Measurements from ENCODE around the gene SLC22A3. TPM values are rescaled to one million over a fixed set of nuclear protein-coding genes. Genes with fewer than 3 reads are reported as not detected.
A peak's percentile ranks its signal among the peaks of the same experiment; 100 is the strongest.

The SLC22A3 gene
- total and polyA plus RNA-seq, 2 donors (not counting 1 experiment from before 2014, with no cell fraction given) = under 0.01 to 0.03 TPM

- TF ChIP-seq CTCF (conservative IDR thresholded peaks at IDR 0.05 in 1 of 2, IDR thresholded peaks at IDR 0.05 in 1 of 2; ENCODE audit: low read depth in 1 of 2, low read length in 2 of 2) = no peak
- Histone ChIP-seq H3K36me3 (ENCODE audit: control insufficient read depth, insufficient read depth, low read length) (no peaks in the 10 kb centered on the region), H4K20me1 (ENCODE audit: control insufficient read depth, extremely low read depth, insufficient read depth, low read length) (no peaks in the 10 kb centered on the region), H3K9me3 (ENCODE audit: control insufficient read depth, insufficient read depth, low read depth, low read length) (no peaks in the 10 kb centered on the region), H3K4me1 (ENCODE audit: control insufficient read depth, extremely low read depth, insufficient read depth, low read length) (no peaks in the 10 kb centered on the region), H3K4me2 (ENCODE audit: extremely low read depth, insufficient read depth, low read length) (no peak overlapping the region), H3K4me3 (replicated peaks in 1 of 4; ENCODE audit: control extremely low read depth in 1 of 4, insufficient read depth in 1 of 4, low read depth in 3 of 4, low read length in 4 of 4) (no peak overlapping the region), H3K79me2 (ENCODE audit: control insufficient read depth, insufficient read depth, low read length) (no peaks in the 10 kb centered on the region), H3K9ac (ENCODE audit: insufficient read depth, low read length) (no peak overlapping the region), H3K27me3 (ENCODE audit: control insufficient read depth, insufficient read depth, low read length) (no peaks in the 10 kb centered on the region), H3K27ac (ENCODE audit: insufficient read depth, low read length) (no peak overlapping the region), H2AFZ (ENCODE audit: low read length) (no peak overlapping the region)
- DNase-seq (ENCODE audit: low read depth in 2 of 2) = no peak
These were observed 76.1 kb downstream of the SLC22A3 start for GRCh38 chr6:160424256-160424655.

GRCh38 chr6:160426136-160426535, 78.0 kb downstream of the SLC22A3 start:
- DNase-seq (ENCODE audit: low read depth in 2 of 2) = peak in 1 of 2 donors; percentile 65
- H3K36me3 ChIP-seq (ENCODE audit: control insufficient read depth, insufficient read depth, low read length) = no peaks in the 10 kb centered on the region
- H3K4me2 ChIP-seq (ENCODE audit: extremely low read depth, insufficient read depth, low read length) = no peak overlapping the region
- H3K79me2 ChIP-seq (ENCODE audit: control insufficient read depth, insufficient read depth, low read length) = no peaks in the 10 kb centered on the region
- no peak overlapping the region for H3K9ac ChIP-seq (ENCODE audit: insufficient read depth, low read length)
- H2AFZ ChIP-seq (ENCODE audit: low read length) = no peak overlapping the region
- TF ChIP-seq EZH2 (IDR thresholded peaks at IDR 0.05; ENCODE audit: low read length, missing control alignments) (no peak), CTCF (conservative IDR thresholded peaks at IDR 0.05 in 1 of 2, IDR thresholded peaks at IDR 0.05 in 1 of 2; ENCODE audit: low read depth in 1 of 2, low read length in 2 of 2) (no peak)
- no peaks in the 10 kb centered on the region for H3K4me1 ChIP-seq (ENCODE audit: control insufficient read depth, extremely low read depth, insufficient read depth, low read length)
- H3K27ac ChIP-seq (ENCODE audit: insufficient read depth, low read length) = no peak overlapping the region
- no peak overlapping the region for H3K4me3 ChIP-seq (replicated peaks in 1 of 4; ENCODE audit: control extremely low read depth in 1 of 4, insufficient read depth in 1 of 4, low read depth in 3 of 4, low read length in 4 of 4)
- no peaks in the 10 kb centered on the region for H3K9me3 ChIP-seq (ENCODE audit: control insufficient read depth, insufficient read depth, low read depth, low read length)
- H4K20me1 ChIP-seq (ENCODE audit: control insufficient read depth, extremely low read depth, insufficient read depth, low read length) = no peaks in the 10 kb centered on the region
- no peaks in the 10 kb centered on the region for H3K27me3 ChIP-seq (ENCODE audit: control insufficient read depth, insufficient read depth, low read length)

GRCh38 chr6:160427312-160428068, 79.3 kb downstream of the SLC22A3 start:
- TF ChIP-seq CTCF (conservative IDR thresholded peaks at IDR 0.05 in 1 of 2, IDR thresholded peaks at IDR 0.05 in 1 of 2; ENCODE audit: low read depth in 1 of 2, low read length in 2 of 2) = no peak
- no peak for TF ChIP-seq EZH2 (IDR thresholded peaks at IDR 0.05; ENCODE audit: low read length, missing control alignments)
- no peak overlapping the region for H3K4me3 ChIP-seq (replicated peaks in 1 of 4; ENCODE audit: control extremely low read depth in 1 of 4, insufficient read depth in 1 of 4, low read depth in 3 of 4, low read length in 4 of 4)
- no peaks in the 10 kb centered on the region for H3K79me2 ChIP-seq (ENCODE audit: control insufficient read depth, insufficient read depth, low read length)

More at GRCh38 chr6:160427312-160428068, 79.3 kb downstream of the SLC22A3 start:
- Histone ChIP-seq H3K36me3 (ENCODE audit: control insufficient read depth, insufficient read depth, low read length) (no peaks in the 10 kb centered on the region), H3K27ac (ENCODE audit: insufficient read depth, low read length) (no peak overlapping the region), H3K4me1 (ENCODE audit: control insufficient read depth, extremely low read depth, insufficient read depth, low read length) (no peaks in the 10 kb centered on the region), H3K27me3 (ENCODE audit: control insufficient read depth, insufficient read depth, low read length) (no peaks in the 10 kb centered on the region), H3K9ac (ENCODE audit: insufficient read depth, low read length) (no peak overlapping the region), H4K20me1 (ENCODE audit: control insufficient read depth, extremely low read depth, insufficient read depth, low read length) (no peaks in the 10 kb centered on the region), H3K4me2 (ENCODE audit: extremely low read depth, insufficient read depth, low read length) (no peak overlapping the region), H2AFZ (ENCODE audit: low read length) (no peak overlapping the region), H3K9me3 (ENCODE audit: control insufficient read depth, insufficient read depth, low read depth, low read length) (no peaks in the 10 kb centered on the region)
- peak; percentile 18 to 38 for DNase-seq (ENCODE audit: low read depth in 2 of 2)

Data from fibroblast of lung (primary cell).